Neural cell (in vitro differentiated cells): ENCODE data around the gene SH3TC2. TPM values are rescaled to one million over a fixed set of nuclear protein-coding genes. Genes with fewer than 3 reads are reported as not detected.

Source experiments
- H2AFZ ChIP-seq: fragments of 200-600, 300-800 bp; sonication (generic), shearing (Covaris generic); 2 replicates; pipeline ENCODE4 v1.6.0; 2014; ENCODE audit warnings: low read depth, mild to moderate bottlenecking, antibody characterized with exemption, low read length, moderate library complexity
- H3F3A ChIP-seq: fragments of 200-600 bp; shearing (Covaris generic); 2 replicates; pipeline ENCODE4 v1.6.1; 2016; ENCODE audit warnings: mild to moderate bottlenecking, moderate library complexity, mixed read lengths, antibody characterized with exemption, low read length; ENCODE audit not compliant: insufficient read depth, poor library complexity, severe bottlenecking
- H3K27ac ChIP-seq: fragments of 200-600, 300-800 bp; sonication (generic), shearing (Covaris generic); 2 replicates; pipeline ENCODE4 v1.5.1; 2014; ENCODE audit warnings: mild to moderate bottlenecking, low read length, moderate library complexity
- H3K27me3 ChIP-seq: fragments of 300-800, 200-600 bp; sonication (generic), shearing (Covaris generic); 2 replicates; pipeline ENCODE4 v1.6.0; 2014; ENCODE audit warnings: mild to moderate bottlenecking, low read depth, low read length, moderate library complexity; ENCODE audit not compliant: insufficient read depth
- H3K36me3 ChIP-seq: fragments of 300-800, 200-600 bp; sonication (generic), shearing (Covaris generic); 2 replicates; pipeline ENCODE4 v1.5.1; 2014; ENCODE audit warnings: mild to moderate bottlenecking, antibody characterized with exemption, low read length, moderate library complexity; ENCODE audit not compliant: insufficient read depth
- H3K4me2 ChIP-seq: fragments of 300-800, 200-600 bp; sonication (generic), shearing (Covaris generic); 2 replicates; pipeline ENCODE4 v1.6.0; 2014; ENCODE audit warnings: mild to moderate bottlenecking, low read length
- H3K4me3 ChIP-seq: fragments of 300-800, 200-600 bp; sonication (generic), shearing (Covaris generic); 2 replicates; pipeline ENCODE4 v1.5.1; 2014; ENCODE audit warnings: mild to moderate bottlenecking, low read length, moderate library complexity
- H3K79me2 ChIP-seq: fragments of 200-600 bp; shearing (Covaris generic); replicated peaks from 2 replicates; pipeline ENCODE4 v1.6.0; 2014; ENCODE audit warnings: mild to moderate bottlenecking, low read length, moderate library complexity; ENCODE audit not compliant: insufficient read depth
- H3K9ac ChIP-seq: fragments of 300-800, 200-600 bp; sonication (generic), shearing (Covaris generic); 2 replicates; pipeline ENCODE4 v1.6.1; 2016; ENCODE audit warnings: mild to moderate bottlenecking, low read length, mixed read lengths
- H3K9me2 ChIP-seq: fragments of 200-600 bp; shearing (Covaris generic); 2 replicates; pipeline ENCODE4 v1.6.1; 2016; ENCODE audit warnings: mild to moderate bottlenecking, low read length, mixed read lengths; ENCODE audit not compliant: insufficient read depth
- H3K9me3 ChIP-seq: fragments of 200-600, 300-800 bp; sonication (generic), shearing (Covaris generic); 2 replicates; pipeline ENCODE4 v1.6.1; 2016; ENCODE audit warnings: mild to moderate bottlenecking, mixed run types, low read length, moderate library complexity, mixed read lengths
- H4K20me1 ChIP-seq: fragments of 200-600 bp; shearing (Covaris generic); 2 replicates; pipeline ENCODE4 v1.6.1; 2016; ENCODE audit warnings: mild to moderate bottlenecking, mixed run types; ENCODE audit not compliant: insufficient read depth
- EP300 ChIP-seq: fragments of 450-650 bp; conservative IDR thresholded peaks from 2 replicates; pipeline ENCODE4 v1.6.1; 2014; ENCODE audit warnings: antibody characterized with exemption, mild to moderate bottlenecking, moderate library complexity; ENCODE audit not compliant: poor library complexity, severe bottlenecking
- EZH2 ChIP-seq: fragments of 200-600, 300-800 bp; shearing (Covaris generic), sonication (generic); IDR thresholded peaks from 2 replicates; pipeline ENCODE4 v1.6.1; 2014; ENCODE audit warnings: antibody characterized with exemption, low read length, borderline replicate concordance, mild to moderate bottlenecking; ENCODE audit not compliant: insufficient read depth, poor library complexity, severe bottlenecking
- MXI1 ChIP-seq: fragments of 450-650 bp; conservative IDR thresholded peaks from 2 replicates; pipeline ENCODE4 v1.6.1; 2014; ENCODE audit warnings: antibody characterized with exemption, mild to moderate bottlenecking; ENCODE audit not compliant: poor library complexity, severe bottlenecking
- POLR2AphosphoS5 ChIP-seq: IDR thresholded peaks from 2 replicates; pipeline ENCODE4 v1.6.1; 2012
- RAD21 ChIP-seq: fragments of 450-650 bp; conservative IDR thresholded peaks from 2 replicates; pipeline ENCODE4 v1.6.1; 2014; ENCODE audit warnings: antibody characterized with exemption, mild to moderate bottlenecking, moderate library complexity
- REST ChIP-seq: IDR thresholded peaks from 2 replicates; pipeline ENCODE4 v1.6.1; 2012; ENCODE audit warnings: borderline replicate concordance
- SMC3 ChIP-seq: fragments of 450-650 bp; conservative IDR thresholded peaks from 2 replicates; pipeline ENCODE4 v1.6.1; 2014; ENCODE audit warnings: antibody characterized with exemption, mild to moderate bottlenecking, moderate library complexity; ENCODE audit not compliant: poor library complexity
- TAF1 ChIP-seq: IDR thresholded peaks from 2 replicates; pipeline ENCODE4 v1.6.1; 2012; ENCODE audit warnings: low read depth
- polyA plus RNA-seq: library from polyadenylated mRNA; depleted of rRNA; stranded (reverse); fragments of >200 nt; gene quantifications from 2 replicates; pipeline ENCODE4 v1.2.3, GENCODE V29; 2014
- TF ChIP-seq, protein P1 (sequence below): fragments of 450-650 bp; IDR thresholded peaks from 2 replicates; pipeline ENCODE4 v1.5.1; 2014; ENCODE audit warnings: antibody characterized with exemption, mild to moderate bottlenecking, moderate library complexity; ENCODE audit not compliant: poor library complexity, severe bottlenecking

SH3TC2 gene
- polyA plus RNA-seq, 1 donor from 2014 or later = not detected

DNA sequence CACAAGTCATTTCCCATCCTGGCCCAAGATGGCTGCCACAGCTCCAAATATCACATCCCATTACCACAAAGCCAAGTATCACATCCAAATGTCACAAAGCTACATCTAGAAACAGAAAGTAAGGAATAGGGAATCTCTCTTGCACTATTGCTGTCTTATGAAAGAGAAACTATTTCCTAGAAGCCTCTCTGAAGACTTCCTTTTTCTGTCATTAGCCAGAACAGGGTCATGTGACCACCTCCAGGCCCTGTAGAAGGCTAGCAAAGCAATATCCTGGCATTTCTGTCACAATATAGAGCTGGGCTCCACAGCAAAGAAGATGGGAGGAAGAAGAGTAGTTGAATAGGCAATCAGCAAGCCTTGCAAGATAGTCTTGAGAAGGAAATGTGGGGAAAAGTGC is 99.2 kb downstream of the SH3TC2 start:
- Histone ChIP-seq H3K27me3 (no peaks in the 10 kb centered on the region), H3K9ac (no peak overlapping the region), H3F3A (no peaks in the 10 kb centered on the region), H3K36me3 (no peaks in the 10 kb centered on the region), H3K9me3 (no peaks in the 10 kb centered on the region), H2AFZ (no peak overlapping the region), H3K4me3 (no peak overlapping the region), H3K27ac (no peak overlapping the region), H3K9me2 (no peaks in the 10 kb centered on the region), H3K79me2 (no peaks in the 10 kb centered on the region), H4K20me1 (no peaks in the 10 kb centered on the region), H3K4me2 (no peak overlapping the region)
- TF ChIP-seq, protein P1, sequence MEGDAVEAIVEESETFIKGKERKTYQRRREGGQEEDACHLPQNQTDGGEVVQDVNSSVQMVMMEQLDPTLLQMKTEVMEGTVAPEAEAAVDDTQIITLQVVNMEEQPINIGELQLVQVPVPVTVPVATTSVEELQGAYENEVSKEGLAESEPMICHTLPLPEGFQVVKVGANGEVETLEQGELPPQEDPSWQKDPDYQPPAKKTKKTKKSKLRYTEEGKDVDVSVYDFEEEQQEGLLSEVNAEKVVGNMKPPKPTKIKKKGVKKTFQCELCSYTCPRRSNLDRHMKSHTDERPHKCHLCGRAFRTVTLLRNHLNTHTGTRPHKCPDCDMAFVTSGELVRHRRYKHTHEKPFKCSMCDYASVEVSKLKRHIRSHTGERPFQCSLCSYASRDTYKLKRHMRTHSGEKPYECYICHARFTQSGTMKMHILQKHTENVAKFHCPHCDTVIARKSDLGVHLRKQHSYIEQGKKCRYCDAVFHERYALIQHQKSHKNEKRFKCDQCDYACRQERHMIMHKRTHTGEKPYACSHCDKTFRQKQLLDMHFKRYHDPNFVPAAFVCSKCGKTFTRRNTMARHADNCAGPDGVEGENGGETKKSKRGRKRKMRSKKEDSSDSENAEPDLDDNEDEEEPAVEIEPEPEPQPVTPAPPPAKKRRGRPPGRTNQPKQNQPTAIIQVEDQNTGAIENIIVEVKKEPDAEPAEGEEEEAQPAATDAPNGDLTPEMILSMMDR = no peak
- no peak for TF ChIP-seq RAD21
- TF ChIP-seq MXI1 = no peak
- no peak for TF ChIP-seq TAF1
- TF ChIP-seq POLR2AphosphoS5 = no peak
- no peak for TF ChIP-seq REST
- TF ChIP-seq EP300 = no peak
- TF ChIP-seq SMC3 = no peak
- TF ChIP-seq EZH2 = no peak

DNA sequence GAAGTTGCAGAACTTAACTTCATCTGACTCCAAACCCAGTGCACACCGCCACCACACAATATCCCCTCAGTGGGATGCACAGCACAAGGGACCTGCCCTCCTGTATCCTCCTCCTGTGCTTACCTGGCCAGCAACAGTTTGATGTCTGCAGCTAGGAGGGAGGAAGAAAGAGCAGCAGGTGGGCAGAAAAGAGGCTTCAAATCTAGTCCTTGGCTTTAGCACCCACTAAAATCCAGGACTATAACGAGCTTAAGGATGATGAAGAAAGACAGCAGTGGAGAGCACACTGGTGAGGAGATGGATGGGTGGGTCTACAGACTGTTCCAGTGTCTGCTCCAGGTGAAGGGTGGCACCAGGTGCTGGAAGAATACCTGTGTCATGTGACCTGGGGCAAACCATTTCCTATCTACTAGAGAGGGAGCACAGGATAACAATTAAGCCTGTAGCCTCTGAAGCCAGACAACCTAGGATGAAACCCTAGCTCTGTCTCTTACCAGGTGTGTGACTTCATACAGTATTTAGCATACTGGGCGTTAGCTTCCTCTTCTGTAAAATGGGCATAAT is 100.0 kb downstream of the SH3TC2 start:
- Histone ChIP-seq H3K9me2 (no peaks in the 10 kb centered on the region), H2AFZ (no peak overlapping the region), H3K9ac (no peak overlapping the region), H3K9me3 (no peaks in the 10 kb centered on the region), H3K36me3 (no peaks in the 10 kb centered on the region), H3K27ac (no peak overlapping the region), H3K27me3 (no peaks in the 10 kb centered on the region), H3F3A (no peaks in the 10 kb centered on the region), H4K20me1 (no peaks in the 10 kb centered on the region), H3K79me2 (no peaks in the 10 kb centered on the region), H3K4me3 (no peak overlapping the region), H3K4me2 (no peak overlapping the region)
- TF ChIP-seq TAF1 = no peak
- no peak for TF ChIP-seq EP300
- no peak for TF ChIP-seq RAD21
- TF ChIP-seq POLR2AphosphoS5 = no peak
- no peak for TF ChIP-seq MXI1
- no peak for TF ChIP-seq REST
- no peak for TF ChIP-seq SMC3
- TF ChIP-seq, protein P1 = no peak
- TF ChIP-seq EZH2 = no peak
